Activated CD8-positive, alpha-beta memory T cell treated with anti-CD3 and anti-CD28 coated beads, Interleukin-2, amount 50 U/mL, for 1 hour (primary cell): Measurements from ENCODE around the gene ARHGEF3.
"Not testable (repeated sequence)": the region's sequence is repeated elsewhere in the genome, so short reads cannot be mapped to it uniquely, and the experiment has no call there.

Source experiments
- DNase-seq: peaks from one replicate; pipeline ENCODE4 v3.0.0-alpha.2; 2020; ENCODE audit errors: extremely low read depth

The ARHGEF3 gene

DNA sequence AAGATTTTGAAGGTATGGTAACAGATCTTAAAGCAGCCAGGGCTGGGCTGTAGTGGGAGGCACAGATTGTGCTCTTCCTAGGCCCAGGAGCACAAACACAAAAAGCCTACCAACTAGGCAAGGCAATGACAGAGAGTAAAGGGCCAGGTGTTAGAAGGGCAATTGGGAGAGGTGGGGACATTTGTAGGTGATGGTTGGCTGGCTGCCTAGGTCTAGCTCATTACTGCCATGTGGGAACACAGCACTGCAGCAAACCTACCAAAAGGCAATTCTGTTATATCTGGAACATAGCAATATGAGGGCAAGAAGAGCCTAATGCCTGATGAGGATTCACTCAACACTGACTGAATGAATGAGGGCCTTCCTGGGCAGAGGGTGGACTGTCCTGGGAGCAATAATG, 30.4 kb downstream of the ARHGEF3 start:
- no peak for DNase-seq

- DNase-seq: no peak
Measured at GRCh38 chr3:56769116-56769707, 32.5 kb downstream of the ARHGEF3 start.

GRCh38 chr3:56764904-56765547, 36.7 kb downstream of the ARHGEF3 start:
- no peak for DNase-seq

- DNase-seq: no peak
Measured at GRCh38 chr3:56764184-56764583, 37.6 kb downstream of the ARHGEF3 start.

GRCh38 chr3:56763233-56763632, 38.5 kb downstream of the ARHGEF3 start:
- no peak for DNase-seq

- DNase-seq: no peak
Measured at GRCh38 chr3:56762718-56763117, 39.0 kb downstream of the ARHGEF3 start.

DNA sequence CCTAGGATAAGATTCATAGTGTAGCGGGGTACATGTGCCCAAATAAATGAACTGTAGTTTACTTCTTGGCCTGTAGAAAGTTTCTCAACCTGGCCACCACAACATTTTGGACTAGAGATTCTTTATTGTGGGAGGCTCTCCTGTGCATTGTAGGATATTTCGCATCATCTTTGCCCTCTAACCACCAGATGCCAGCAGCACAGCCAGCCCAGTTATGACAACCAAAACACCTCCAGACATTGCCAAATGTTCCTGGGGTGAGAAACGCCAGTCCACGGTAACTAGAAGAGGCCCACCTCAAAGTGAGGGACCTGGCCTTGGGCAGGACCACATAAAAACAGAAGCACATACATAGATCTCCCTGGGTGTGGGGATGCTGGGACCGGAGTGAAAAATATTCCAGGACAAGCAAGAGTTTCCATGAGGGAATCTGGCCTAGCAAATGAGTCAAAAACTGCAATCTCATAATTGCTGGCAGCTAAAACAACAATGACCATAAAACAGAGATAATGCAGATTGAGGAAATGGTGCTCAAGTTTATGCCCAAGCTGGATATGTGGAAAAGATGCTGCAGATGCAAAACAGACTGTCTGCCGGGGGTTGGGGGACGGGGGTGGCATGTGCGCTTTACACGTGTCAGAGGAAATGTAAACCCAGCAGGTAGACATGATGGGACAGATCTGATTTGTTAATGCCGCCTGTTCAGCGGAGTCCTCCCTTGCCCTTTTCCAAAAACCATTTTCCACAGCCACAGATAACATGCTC, 39.7 kb downstream of the ARHGEF3 start:
- no peak for DNase-seq

DNA sequence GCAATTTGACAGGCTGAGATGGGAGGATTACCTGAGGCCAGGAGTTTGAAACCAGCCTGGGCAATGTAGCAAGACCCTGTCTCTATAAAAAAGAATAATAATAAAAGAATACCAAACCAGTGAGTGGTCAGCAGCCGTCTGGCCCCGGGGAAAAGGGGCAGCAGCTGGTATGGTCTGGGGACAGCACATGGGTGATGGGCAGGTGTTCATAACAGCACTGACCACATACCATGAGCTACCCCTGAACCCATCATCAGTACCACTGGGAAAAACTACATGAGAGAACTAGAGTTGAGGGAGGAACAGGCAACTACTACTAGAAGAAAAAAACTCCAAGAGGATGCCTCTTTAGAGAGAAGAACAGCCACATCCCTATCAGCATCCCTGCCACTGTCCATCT, 40.7 kb downstream of the ARHGEF3 start:
- no peak for DNase-seq

- DNase-seq: no peak
Measured at GRCh38 chr3:56759532-56759931, 42.2 kb downstream of the ARHGEF3 start.

- no peak for DNase-seq
Measured at GRCh38 chr3:56758539-56758981, 43.2 kb downstream of the ARHGEF3 start.

DNA sequence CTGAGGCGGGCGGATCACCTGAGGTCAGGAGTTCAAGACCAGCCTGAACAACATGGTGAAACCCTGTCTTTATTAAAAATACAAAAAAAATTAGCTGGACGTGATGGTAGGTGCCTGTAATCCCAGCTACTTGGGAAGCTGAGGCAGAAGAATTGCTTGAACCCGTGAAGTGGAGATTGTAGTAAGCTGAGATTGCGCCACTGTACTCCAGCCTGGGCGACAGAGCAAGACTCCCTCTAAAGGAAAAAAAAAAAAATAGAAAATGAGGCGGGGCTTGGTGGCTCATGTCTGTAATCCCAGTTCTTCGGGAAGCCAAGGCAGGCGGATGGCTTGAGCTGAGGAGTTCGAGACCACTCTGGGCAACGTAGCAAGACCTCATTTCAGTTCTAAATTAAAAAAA, 43.7 kb downstream of the ARHGEF3 start:
- not testable (repeated sequence) for DNase-seq

DNA sequence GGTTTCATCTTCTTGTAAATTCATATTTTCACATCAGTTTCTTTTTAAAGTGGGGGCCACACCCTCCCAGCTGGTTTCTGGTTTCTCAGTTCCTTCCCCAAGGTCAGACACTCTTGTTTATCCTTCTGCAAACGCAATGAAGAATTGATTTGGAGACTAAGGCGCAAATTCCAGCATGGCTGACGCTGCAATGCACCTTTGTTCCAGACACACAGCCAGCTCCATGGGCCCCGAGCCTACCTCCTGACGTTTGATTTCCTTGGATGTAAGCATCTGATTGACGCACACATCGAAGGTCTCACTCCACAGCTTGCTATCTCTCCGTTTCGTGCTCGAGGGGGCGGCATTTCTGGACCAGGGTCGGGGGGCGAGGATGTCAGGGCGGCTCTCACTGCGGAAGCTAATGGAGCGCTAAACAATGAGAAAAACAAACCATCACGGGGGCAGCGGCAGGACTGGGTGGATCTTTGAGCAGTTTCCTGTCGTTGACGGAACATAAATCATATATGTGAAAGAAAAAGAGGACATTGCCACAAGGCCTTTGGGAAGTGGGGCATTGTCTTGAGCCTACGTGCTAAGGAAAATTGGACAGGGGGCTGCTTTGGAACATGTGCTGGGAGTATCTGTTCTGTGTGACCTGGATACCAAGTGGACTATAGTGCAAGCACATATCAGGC, 46.9 kb downstream of the ARHGEF3 start:
- DNase-seq: no peak

- no peak for DNase-seq
Measured at GRCh38 chr3:56753206-56753820, 48.4 kb downstream of the ARHGEF3 start.

DNA sequence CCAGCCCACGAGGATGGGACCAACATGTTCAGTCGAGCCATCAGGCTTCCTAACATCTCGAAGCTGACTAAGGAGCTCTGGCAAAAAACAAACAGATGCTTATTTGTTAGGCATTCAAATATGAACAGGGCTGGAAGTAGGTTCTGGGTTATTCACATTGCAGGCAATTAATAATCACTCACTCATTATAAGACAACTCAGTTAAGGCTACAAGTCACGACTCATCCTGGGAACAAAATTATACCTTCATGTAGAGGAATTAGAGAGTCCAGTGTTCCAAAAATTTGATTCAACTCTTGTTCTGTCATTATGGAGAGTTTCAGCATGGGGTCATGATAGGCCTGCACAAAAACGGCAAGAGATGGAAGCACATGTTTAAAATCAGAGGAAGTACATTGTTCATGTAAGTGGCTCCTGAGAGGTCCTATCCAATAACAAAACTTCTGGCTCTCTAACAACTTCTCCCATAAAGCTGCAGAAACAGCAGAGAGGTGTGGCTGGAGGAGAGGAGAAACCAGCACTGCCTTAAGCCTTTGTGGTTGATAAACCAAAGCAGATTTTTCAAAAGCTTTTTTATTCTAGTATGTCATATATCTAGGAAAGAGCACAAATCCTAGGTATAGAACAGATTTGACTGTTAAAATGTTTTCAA, 50.6 kb downstream of the ARHGEF3 start:
- no peak for DNase-seq

DNA sequence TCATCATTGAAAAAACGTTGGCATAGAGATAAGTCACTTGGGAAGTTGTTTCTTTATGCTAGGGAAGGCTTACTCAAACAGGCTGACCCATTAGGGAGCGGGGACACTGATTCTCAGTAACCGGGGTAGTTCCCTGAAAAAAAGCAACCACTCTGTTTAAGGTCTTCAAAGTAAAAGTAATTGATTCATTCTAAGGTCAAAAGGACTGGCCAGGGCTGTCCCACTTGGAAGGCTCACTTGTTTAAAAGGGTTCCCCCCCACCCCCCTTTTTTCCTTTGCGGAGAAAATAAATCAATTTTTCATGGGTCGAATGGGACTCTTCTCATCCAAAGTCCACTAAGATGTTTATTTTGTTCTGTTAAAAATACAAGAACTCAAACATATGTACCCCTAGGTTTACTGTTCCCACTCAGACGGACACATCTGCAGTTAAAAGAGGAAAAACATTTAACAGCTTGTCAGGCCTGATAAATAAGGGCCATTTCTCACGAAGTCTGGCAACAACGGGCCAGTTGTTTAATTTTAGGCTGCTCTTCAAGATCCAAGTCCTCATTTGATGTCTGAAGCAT, 53.0 kb downstream of the ARHGEF3 start:
- DNase-seq: no peak

- no peak for DNase-seq
Measured at GRCh38 chr3:56747150-56747549, 54.6 kb downstream of the ARHGEF3 start.

DNA sequence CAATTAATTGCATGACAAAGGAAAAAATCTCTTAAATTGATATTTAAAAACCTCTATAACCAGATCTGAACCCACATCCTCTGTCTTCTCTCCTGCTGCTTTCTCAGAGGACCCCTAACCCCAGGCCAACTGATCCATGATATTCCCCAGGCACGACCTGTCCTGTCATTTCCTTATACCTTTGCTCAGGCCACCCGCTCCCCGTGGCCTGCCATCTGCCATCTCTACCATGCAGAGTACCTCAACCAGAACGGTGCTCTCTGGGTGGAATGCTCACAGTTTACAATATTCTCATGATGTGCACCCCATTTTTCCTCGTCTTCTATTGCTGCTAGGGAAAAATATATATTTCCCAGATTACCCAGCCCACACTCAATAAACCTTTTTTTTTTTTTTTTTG, 57.7 kb downstream of the ARHGEF3 start:
- no peak for DNase-seq

DNA sequence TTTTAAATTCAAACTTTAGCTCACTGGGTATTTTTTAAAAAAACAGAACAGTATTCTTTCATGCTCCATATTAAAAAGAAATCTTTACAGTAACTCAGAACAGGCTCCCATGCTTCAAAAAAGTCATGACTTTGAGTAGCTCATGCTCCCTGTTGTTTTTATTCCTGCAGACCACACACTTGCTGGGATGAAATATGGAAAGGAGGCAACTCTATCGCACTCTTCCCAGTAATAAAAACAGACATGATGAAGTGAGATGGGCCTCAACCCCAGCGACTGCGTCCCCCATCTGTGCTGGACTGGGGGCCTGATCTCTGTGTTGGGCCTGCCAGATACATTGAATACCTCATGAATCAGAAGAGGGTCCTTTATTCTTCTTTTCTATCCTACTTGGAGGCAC, 58.9 kb downstream of the ARHGEF3 start:
- no peak for DNase-seq

- no peak for DNase-seq
Measured at GRCh38 chr3:56739036-56739435, 62.7 kb downstream of the ARHGEF3 start.

DNA sequence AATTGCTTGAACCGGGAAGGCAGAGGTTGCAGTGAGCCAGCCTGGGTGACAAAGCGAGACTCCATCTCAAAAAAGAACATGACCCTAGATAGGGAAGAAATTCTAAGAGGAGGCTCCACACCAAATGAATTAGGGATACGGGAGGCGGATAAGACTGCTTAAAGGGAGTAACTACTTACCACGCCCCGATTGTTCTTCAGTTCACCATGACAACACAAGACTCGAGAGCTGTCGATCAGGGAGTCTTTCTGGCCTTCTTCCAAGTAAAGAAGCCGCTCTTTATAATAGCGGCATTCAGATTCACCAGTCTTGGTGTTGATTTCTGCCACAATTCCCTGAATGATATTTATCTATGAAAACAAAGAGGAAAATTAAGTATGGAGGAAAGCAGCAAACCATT, 64.7 kb downstream of the ARHGEF3 start:
- no peak for DNase-seq

GRCh38 chr3:56732109-56732508, 69.6 kb downstream of the ARHGEF3 start:
- no peak for DNase-seq
